HL-60 (cell line): ENCODE results near the gene LPAR2.

Experiments used
- GABPA ChIP-seq: IDR thresholded peaks from 2 replicates; pipeline ENCODE4 v1.6.1; 2012; ENCODE audit warnings: low read depth
- POLR2AphosphoS5 ChIP-seq: IDR thresholded peaks from 2 replicates; pipeline ENCODE4 v1.6.1; 2012; ENCODE audit warnings: low read depth
- TF ChIP-seq, protein P1 (sequence below): IDR thresholded peaks from one replicate; pipeline ENCODE4 v1.5.1; 2011; ENCODE audit warnings: low read length, control low read depth, inconsistent platforms; ENCODE audit not compliant: insufficient read depth
- TF ChIP-seq, protein P2 (sequence below): IDR thresholded peaks from 2 replicates; pipeline ENCODE4 v1.6.1; 2012; ENCODE audit warnings: low read depth; ENCODE audit not compliant: insufficient replicate concordance

DNA sequence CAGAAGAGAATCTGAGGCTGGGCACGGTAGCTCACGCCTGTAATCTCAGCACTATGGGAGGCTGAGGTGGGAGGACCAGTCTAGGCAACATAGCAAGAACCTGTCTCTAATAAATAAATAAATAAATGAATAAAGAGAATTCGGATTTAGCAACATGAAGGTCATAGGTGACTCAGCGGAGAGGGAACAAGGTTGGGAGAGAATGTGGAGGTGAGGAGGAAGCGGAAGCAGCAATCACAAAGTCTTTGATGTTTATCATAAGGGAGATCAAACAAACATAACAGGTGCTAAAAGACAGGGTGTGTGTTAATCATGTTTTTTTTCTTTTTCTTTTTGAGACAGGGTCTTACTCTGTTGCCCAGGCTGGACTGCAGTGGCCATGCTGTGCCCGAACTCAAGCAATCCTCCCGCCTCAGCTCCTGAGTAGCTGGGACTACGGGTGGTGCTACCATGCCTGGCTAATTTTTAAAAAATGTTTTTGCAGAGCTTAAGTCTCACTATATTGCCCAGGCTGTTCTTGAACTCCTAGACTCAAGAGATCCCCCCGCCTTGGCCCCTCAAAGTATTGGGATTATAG, 25.8 kb downstream of the LPAR2 start:
- TF ChIP-seq, protein P1, sequence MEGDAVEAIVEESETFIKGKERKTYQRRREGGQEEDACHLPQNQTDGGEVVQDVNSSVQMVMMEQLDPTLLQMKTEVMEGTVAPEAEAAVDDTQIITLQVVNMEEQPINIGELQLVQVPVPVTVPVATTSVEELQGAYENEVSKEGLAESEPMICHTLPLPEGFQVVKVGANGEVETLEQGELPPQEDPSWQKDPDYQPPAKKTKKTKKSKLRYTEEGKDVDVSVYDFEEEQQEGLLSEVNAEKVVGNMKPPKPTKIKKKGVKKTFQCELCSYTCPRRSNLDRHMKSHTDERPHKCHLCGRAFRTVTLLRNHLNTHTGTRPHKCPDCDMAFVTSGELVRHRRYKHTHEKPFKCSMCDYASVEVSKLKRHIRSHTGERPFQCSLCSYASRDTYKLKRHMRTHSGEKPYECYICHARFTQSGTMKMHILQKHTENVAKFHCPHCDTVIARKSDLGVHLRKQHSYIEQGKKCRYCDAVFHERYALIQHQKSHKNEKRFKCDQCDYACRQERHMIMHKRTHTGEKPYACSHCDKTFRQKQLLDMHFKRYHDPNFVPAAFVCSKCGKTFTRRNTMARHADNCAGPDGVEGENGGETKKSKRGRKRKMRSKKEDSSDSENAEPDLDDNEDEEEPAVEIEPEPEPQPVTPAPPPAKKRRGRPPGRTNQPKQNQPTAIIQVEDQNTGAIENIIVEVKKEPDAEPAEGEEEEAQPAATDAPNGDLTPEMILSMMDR = no peak
- TF ChIP-seq, protein P2, sequence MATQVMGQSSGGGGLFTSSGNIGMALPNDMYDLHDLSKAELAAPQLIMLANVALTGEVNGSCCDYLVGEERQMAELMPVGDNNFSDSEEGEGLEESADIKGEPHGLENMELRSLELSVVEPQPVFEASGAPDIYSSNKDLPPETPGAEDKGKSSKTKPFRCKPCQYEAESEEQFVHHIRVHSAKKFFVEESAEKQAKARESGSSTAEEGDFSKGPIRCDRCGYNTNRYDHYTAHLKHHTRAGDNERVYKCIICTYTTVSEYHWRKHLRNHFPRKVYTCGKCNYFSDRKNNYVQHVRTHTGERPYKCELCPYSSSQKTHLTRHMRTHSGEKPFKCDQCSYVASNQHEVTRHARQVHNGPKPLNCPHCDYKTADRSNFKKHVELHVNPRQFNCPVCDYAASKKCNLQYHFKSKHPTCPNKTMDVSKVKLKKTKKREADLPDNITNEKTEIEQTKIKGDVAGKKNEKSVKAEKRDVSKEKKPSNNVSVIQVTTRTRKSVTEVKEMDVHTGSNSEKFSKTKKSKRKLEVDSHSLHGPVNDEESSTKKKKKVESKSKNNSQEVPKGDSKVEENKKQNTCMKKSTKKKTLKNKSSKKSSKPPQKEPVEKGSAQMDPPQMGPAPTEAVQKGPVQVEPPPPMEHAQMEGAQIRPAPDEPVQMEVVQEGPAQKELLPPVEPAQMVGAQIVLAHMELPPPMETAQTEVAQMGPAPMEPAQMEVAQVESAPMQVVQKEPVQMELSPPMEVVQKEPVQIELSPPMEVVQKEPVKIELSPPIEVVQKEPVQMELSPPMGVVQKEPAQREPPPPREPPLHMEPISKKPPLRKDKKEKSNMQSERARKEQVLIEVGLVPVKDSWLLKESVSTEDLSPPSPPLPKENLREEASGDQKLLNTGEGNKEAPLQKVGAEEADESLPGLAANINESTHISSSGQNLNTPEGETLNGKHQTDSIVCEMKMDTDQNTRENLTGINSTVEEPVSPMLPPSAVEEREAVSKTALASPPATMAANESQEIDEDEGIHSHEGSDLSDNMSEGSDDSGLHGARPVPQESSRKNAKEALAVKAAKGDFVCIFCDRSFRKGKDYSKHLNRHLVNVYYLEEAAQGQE = no peak
- TF ChIP-seq POLR2AphosphoS5 (no peak), GABPA (no peak)
